H1 (cell line): Measurements from ENCODE around the gene ARHGAP10. TPM values are rescaled to one million over a fixed set of nuclear protein-coding genes. Genes with fewer than 3 reads are reported as not detected.

Experiments used
- ASH2L ChIP-seq: fragments of 200-600, 300-600 bp; sonication (generic); IDR thresholded peaks from one replicate; pipeline ENCODE4 v1.7.1; 2017; ENCODE audit warnings: low read length
- CHD1 ChIP-seq: IDR thresholded peaks from 2 replicates; pipeline ENCODE4 v1.6.1; 2012; ENCODE audit warnings: low read depth, low read length, improper control_type of control experiment
- TAF7 ChIP-seq: optimal IDR thresholded peaks from 2 replicates; pipeline ENCODE3; 2011; ENCODE audit warnings: low read depth, mild to moderate bottlenecking, inconsistent platforms, low read length, moderate library complexity, borderline replicate concordance
- polyA plus RNA-seq, 7 experiments: library from polyadenylated mRNA; depleted of rRNA in 3 of 7; stranded (reverse) in 5 of 7; unstranded in 2 of 7; fragments of >200 nt in 5 of 7; fragments of 200-250 nt in 2 of 7; gene quantifications; 1 replicate in 5 of 7; 2 replicates in 1 of 7; 4 replicates in 1 of 7; pipeline versions ENCODE4 v1.2.1 to v1.2.3, GENCODE V29; 2011 to 2013; ENCODE audit warnings: missing spikeins in 2 of 7, mixed read lengths in 2 of 7
- total RNA-seq: library from RNA; stranded (reverse); fragmentation: NEBNext Ultra II Directional; extraction: Animal tissue kit (Norgen Biotek cat#: 25700); gene quantifications from 2 replicates; pipeline ENCODE4 v1.2.1, GENCODE V29; 2021
- TF ChIP-seq, protein P1 (sequence below), 3 experiments: IDR thresholded peaks; 1 replicate in 2 of 3; 2 replicates in 1 of 3; pipeline versions ENCODE4 v1.5.1 to v1.6.1; 2011; ENCODE audit warnings: low read length in 3 of 3, mild to moderate bottlenecking in 3 of 3, inconsistent platforms in 2 of 3, low read depth in 1 of 3, moderate library complexity in 1 of 3; ENCODE audit not compliant: insufficient read depth in 1 of 3; ENCODE audit errors: control extremely low read depth in 1 of 3
- TF ChIP-seq, protein P2 (sequence below): IDR thresholded peaks from 2 replicates; pipeline ENCODE4 v1.6.1; 2011; ENCODE audit warnings: low read length, improper control_type of control experiment

Gene ARHGAP10
- total and polyA plus RNA-seq, 2 of the 8 experiments (the other 6 are each of a cell fraction or from before 2014, with no cell fraction given): 3.7 to 6.1 TPM

DNA sequence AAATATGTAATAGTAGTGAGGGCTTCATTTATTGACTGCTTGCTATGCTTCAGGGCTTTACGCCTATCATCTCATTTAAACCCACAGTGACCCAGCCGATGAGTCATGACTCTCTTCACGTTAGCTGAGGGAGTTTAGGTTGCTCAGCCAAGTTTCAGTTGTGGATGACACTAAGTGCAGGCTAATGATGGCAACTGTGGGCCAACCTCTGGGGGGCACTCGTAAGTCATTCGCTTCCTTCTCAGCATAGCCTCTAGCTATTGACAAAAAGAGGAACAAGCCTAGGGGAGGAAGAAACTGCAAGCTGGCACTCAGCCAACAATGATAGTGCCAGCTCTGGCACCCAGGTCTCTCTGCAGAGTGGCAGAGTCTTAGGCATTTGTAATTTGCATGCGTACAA is 325.0 kb downstream of the ARHGAP10 start (continued):
- TF ChIP-seq, protein P1, sequence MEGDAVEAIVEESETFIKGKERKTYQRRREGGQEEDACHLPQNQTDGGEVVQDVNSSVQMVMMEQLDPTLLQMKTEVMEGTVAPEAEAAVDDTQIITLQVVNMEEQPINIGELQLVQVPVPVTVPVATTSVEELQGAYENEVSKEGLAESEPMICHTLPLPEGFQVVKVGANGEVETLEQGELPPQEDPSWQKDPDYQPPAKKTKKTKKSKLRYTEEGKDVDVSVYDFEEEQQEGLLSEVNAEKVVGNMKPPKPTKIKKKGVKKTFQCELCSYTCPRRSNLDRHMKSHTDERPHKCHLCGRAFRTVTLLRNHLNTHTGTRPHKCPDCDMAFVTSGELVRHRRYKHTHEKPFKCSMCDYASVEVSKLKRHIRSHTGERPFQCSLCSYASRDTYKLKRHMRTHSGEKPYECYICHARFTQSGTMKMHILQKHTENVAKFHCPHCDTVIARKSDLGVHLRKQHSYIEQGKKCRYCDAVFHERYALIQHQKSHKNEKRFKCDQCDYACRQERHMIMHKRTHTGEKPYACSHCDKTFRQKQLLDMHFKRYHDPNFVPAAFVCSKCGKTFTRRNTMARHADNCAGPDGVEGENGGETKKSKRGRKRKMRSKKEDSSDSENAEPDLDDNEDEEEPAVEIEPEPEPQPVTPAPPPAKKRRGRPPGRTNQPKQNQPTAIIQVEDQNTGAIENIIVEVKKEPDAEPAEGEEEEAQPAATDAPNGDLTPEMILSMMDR (IDR thresholded peaks at IDR 0.05; ENCODE audit: control extremely low read depth in 1 of 3, insufficient read depth in 1 of 3, low read depth in 1 of 3, low read length in 3 of 3): peak; percentile 40 to 54 (median 43)
- TF ChIP-seq CHD1 (no peak), ASH2L (no peak), TAF7 (no peak)
- TF ChIP-seq, protein P2, sequence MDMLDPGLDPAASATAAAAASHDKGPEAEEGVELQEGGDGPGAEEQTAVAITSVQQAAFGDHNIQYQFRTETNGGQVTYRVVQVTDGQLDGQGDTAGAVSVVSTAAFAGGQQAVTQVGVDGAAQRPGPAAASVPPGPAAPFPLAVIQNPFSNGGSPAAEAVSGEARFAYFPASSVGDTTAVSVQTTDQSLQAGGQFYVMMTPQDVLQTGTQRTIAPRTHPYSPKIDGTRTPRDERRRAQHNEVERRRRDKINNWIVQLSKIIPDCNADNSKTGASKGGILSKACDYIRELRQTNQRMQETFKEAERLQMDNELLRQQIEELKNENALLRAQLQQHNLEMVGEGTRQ: no peak
